PC-3 (cell line): ENCODE data around the gene CCNYL1.

ENCODE experiments used
- EZH2 ChIP-seq: fragments of 300-600 bp; sonication (generic); IDR thresholded peaks from one replicate; pipeline ENCODE4 v1.6.1; 2017; ENCODE audit warnings: antibody characterized with exemption, mild to moderate bottlenecking, low read length; ENCODE audit not compliant: unreplicated experiment
- TF ChIP-seq, protein P1 (sequence below): fragments of 300-600 bp; sonication (generic); conservative IDR thresholded peaks from 2 replicates; pipeline ENCODE4 v1.5.1; 2017; ENCODE audit warnings: antibody characterized with exemption, low read depth, mild to moderate bottlenecking, low read length

DNA sequence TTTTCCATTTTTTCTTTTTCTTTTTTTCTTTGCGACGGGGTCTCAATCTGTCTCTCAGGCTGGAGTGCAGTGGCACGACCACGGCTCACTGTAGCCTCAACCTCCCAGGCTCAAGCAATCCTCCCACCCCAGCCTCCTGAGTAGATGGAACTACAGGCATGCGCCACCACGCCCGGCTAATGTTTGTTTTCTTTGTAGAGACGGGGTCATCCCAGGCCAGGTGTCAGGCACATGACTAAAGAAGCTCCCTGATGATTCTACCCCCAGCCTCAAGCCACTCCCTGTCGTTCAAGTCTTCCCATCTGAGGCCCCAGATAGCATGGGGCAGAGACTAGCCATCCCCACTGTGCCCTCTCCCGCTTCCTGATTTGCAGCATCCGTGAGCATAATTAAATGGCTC, 68.1 kb downstream of the CCNYL1 start:
- TF ChIP-seq, protein P1, sequence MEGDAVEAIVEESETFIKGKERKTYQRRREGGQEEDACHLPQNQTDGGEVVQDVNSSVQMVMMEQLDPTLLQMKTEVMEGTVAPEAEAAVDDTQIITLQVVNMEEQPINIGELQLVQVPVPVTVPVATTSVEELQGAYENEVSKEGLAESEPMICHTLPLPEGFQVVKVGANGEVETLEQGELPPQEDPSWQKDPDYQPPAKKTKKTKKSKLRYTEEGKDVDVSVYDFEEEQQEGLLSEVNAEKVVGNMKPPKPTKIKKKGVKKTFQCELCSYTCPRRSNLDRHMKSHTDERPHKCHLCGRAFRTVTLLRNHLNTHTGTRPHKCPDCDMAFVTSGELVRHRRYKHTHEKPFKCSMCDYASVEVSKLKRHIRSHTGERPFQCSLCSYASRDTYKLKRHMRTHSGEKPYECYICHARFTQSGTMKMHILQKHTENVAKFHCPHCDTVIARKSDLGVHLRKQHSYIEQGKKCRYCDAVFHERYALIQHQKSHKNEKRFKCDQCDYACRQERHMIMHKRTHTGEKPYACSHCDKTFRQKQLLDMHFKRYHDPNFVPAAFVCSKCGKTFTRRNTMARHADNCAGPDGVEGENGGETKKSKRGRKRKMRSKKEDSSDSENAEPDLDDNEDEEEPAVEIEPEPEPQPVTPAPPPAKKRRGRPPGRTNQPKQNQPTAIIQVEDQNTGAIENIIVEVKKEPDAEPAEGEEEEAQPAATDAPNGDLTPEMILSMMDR: no peak
- TF ChIP-seq EZH2: no peak
